HFF-Myc (cell line): ENCODE results near the gene TXNDC16.
A peak's percentile ranks its signal among the peaks of the same experiment; 100 is the strongest.

Experiments used
- DNase-seq: peaks from one replicate; pipeline ENCODE4 v3.0.0-alpha.2; 2011; ENCODE audit warnings: low read depth; ENCODE audit errors: extremely low read depth
- H3K4me3 ChIP-seq: replicated peaks from 2 replicates; pipeline ENCODE4 v1.5.1; 2011; ENCODE audit warnings: low read depth, mild to moderate bottlenecking, control low read depth, low read length
- TF ChIP-seq, protein P1 (sequence below): IDR thresholded peaks from 2 replicates; pipeline ENCODE4 v1.5.1; 2012; ENCODE audit warnings: mild to moderate bottlenecking, low read depth, low read length, control low read depth; ENCODE audit errors: missing control alignments

Gene TXNDC16

DNA sequence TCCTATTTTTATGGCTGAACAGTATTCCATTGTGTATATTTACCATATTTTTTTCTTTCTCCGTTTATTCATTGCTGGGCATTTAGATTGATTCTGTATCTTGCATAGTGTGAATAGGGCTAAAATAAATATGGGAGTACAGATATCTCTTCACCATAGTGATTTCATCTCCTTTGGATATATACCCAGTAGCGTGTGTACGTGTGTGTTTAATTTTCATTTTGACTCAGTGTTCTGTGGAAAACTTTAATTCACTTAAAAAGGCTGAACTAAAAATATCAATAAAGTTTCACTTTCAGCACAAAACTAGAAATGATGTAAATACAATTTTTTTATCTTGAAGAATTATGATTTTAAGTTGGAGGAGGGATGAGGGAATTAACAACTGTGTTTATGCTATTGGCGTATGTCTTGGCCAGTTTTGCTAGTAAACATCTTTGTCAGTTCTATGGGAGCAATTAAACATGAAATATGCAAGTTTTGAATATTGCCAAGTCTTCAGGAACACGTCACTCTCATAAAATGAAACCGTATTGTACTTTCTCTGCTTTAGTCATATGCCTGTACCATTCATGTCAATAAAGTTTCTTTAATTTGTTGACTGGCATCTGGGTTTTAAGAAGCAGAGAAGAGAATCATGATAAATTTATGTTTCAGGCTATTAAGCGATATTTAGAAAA, 138.4 kb downstream of the TXNDC16 start:
- H3K4me3 ChIP-seq, result no peak overlapping the region
- TF ChIP-seq, protein P1, sequence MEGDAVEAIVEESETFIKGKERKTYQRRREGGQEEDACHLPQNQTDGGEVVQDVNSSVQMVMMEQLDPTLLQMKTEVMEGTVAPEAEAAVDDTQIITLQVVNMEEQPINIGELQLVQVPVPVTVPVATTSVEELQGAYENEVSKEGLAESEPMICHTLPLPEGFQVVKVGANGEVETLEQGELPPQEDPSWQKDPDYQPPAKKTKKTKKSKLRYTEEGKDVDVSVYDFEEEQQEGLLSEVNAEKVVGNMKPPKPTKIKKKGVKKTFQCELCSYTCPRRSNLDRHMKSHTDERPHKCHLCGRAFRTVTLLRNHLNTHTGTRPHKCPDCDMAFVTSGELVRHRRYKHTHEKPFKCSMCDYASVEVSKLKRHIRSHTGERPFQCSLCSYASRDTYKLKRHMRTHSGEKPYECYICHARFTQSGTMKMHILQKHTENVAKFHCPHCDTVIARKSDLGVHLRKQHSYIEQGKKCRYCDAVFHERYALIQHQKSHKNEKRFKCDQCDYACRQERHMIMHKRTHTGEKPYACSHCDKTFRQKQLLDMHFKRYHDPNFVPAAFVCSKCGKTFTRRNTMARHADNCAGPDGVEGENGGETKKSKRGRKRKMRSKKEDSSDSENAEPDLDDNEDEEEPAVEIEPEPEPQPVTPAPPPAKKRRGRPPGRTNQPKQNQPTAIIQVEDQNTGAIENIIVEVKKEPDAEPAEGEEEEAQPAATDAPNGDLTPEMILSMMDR, result no peak
- no peak for DNase-seq

DNA sequence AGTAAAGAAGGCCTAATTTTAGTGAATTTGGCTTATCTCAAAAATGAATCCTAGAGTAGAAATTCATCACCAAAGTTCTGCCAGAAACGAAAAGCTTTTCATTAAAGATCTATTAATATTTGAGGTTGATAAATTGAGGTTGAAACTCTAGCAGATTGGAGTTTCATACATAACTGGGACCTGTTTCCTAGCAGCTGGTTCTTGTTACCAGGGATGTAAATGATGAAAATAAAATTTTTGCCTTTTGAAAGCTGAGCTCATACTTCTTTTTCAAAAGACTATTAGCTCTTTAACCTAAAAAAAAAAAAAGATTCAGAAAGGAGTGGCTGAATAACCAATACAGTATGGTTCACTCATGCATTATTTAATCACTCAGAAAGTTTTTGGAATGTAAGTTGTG, 139.9 kb downstream of the TXNDC16 start:
- TF ChIP-seq, protein P1, result no peak
- no peak for DNase-seq
- no peak overlapping the region for H3K4me3 ChIP-seq

DNA sequence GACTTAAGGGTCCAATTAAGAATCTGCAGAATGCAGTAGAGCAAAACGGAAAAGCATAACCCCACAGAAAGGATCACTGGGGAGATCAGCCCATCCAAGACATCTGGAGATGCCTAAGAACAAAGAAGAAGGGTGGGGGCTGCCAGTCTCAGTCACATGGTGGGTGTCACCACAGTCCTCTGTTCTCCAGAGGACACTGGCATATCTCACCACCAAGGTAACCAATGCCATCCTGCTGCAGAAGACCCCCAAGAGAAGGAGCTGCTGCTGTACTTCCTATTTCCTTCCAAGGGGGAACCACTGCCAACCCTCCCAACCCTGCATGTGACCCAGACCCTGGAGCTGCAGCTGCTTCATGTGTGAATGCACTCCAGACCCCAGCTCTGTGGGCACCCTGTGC, 147.0 kb downstream of the TXNDC16 start:
- TF ChIP-seq, protein P1, result no peak
- no peak overlapping the region for H3K4me3 ChIP-seq
- DNase-seq, result no peak

DNA sequence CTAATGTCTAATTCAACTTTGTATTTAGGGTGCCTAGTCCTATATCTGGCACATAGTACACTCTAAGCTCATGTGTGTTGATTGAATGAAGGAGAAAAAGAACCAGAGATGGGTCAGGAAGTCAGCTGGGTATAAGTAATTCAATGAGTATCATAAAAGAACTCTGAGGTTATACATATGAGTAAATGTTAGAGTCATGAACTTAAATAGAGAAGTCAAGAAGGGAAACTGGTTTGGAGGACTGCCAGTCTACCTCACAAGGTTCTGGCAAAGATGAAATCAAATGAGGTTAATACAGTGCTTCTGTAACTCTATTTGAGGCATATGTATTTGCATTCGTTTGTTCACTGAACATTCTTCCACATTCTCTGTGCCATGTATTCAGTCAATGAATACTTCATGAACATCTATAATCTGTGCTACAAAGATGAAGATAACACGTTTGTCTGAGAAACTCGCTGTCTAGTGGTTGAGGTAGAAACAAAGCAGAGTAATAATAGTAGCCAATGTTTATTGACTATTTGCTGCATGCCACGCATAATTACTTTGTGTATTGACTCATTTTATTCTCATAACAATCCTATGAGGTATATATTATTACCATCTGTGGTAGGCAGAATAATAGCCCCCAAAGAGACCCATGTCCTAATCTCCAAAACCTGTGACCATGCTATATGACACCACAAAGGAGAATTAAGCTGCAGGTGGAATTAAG, 149.3 kb downstream of the TXNDC16 start:
- no peak overlapping the region for H3K4me3 ChIP-seq
- DNase-seq, result no peak
- TF ChIP-seq, protein P1, result no peak

DNA sequence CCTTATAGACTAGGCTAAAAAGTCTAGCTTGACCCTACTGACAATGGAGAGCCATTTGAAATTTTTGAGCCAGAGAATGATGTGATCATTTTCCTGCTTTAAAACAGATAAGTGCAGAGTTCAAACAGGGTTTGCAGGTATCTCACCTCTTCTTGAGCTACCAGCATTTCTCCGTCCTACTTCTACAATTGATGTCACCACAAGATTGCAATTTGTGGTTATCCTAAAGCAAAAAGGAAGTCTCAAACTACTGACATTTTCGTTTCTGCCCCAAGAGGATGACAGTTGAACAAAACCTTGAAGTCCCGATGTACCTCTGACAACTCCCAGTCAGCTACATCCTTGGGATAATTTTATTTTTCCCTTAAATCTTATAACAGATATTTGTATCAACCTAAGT, 151.5 kb downstream of the TXNDC16 start:
- DNase-seq, result no peak

DNA sequence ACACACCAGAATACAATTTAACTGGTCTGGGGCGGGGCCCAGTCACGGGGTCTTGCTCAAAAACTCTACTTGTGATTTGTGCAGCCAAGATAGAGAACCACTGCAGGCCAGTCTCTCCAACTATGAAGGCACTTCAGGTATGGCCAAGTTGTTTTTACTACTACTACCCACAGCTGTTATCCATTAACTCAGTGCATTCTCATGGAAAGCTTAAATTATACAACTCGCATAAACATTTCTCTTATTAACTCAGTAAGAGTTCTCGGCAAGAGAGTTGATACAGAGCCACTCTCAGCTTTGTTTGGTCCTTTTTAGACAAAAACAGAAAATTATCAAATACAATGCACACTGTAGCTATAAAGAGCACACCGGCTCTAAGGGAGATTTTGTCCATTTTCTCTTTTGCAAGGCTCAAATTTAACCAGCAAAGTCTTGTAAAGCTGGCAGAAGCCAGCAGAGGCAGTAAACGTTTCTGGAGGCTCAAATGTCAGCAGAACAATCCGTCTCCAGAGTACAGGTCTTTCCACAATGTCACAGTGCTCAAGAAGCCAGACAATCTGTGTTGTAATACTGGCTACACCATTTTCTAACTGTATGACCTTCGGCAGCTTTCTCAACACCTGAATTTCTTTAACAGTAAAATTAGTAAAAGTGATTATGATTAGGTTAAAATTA, 152.2 kb downstream of the TXNDC16 start:
- TF ChIP-seq, protein P1, result peak; percentile 25
- no peak for DNase-seq
- no peak overlapping the region for H3K4me3 ChIP-seq

More for the DNA sequence above, 151.5 kb downstream of the TXNDC16 start:
- TF ChIP-seq, protein P1, result no peak
- no peak overlapping the region for H3K4me3 ChIP-seq
